GM19328 (cell line): ENCODE measurements around the gene KIAA1586.
"Not testable (repeated sequence)": the region's sequence is repeated elsewhere in the genome, so short reads cannot be mapped to it uniquely, and the experiment has no call there.

Experiments used
- ATAC-seq: cut with Tn5 transposase; IDR thresholded peaks from one replicate; pipeline ENCODE4 v1.9.1; 2021; ENCODE audit warnings: mild to moderate bottlenecking, moderate library complexity; ENCODE audit not compliant: unreplicated experiment

Gene KIAA1586

DNA sequence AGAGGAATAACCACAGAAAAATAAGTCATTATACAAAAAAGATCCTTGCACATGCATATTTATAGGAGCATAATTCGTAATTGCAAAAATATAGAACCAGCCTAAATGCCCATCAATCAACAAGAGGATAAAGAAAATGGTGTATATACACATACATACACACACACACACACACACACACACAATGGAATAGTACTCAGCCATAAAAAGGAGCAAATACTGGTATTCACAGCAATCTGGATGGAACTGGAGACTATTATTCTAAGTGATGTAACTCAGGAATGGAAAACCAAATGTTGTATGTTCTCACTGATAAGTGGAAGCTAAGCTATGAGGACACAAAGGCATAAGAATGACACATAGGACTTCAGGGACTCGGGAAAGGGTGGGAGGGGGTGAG, 1.9 kb upstream of the KIAA1586 start:
- no peak for ATAC-seq

DNA sequence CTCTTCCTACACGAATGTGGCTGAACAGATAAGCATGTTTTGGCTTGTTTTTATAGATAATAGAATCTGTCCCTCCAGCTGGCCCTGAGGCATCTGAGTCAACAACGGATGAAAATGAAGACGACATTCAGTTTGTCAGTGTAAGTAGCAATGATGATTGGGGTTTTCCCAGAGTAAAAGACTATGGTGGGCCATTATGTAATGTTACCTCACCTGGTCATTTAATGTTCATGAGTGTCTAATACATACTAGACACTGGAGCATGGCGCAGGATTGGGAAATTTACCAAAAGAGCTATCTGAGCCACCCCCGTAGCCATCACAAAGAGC, 728 bp downstream of the KIAA1586 start:
- peak; percentile 18 for ATAC-seq

GRCh38 chr6:57047859-57048258, 1.4 kb downstream of the KIAA1586 start:
- ATAC-seq, result peak; percentile 2

- ATAC-seq, result no peak
Observed at GRCh38 chr6:57048577-57048976, 2.1 kb downstream of the KIAA1586 start.

GRCh38 chr6:57063847-57064246, 17.4 kb downstream of the KIAA1586 start:
- ATAC-seq, result no peak

DNA sequence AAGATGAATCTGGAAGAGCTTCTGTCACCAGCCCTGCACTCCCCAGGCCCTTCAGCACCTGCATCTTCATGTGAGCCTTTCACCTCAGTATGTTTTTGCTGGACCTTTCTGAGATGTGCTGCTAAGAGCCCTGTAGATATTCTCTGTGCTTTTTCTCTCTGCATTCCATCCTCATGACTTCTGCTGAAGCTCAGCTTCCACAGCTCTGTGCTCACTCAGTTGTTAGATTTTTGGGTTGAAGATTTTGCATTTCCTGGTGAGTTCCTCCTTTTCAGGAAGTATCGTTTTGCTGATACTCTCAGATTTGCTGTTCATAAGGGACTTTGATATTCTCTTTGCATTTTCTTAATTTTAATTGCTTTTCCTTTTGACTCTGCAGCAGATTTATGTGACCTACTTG, 18.3 kb downstream of the KIAA1586 start:
- ATAC-seq, result no peak

DNA sequence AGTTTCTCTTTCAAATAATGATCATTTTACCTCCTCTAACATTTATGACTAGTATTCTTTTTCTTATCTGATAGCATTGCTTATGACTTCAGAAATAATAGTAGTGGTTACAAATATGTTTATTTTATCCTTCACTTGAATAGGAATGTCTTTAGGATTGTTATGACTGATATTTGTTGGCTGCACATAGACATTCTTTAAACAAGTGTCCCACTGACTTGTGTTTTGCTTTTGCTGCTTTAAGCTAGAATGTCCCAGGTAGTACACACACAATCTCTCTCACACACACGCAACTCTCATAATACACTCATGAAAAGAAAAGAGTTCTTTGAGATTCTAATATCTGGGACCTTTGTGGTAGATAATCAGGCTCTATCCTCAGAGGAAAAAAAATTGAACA, 21.6 kb downstream of the KIAA1586 start:
- no peak for ATAC-seq

- no peak for ATAC-seq
Observed at GRCh38 chr6:57069228-57069627, 22.7 kb downstream of the KIAA1586 start.

DNA sequence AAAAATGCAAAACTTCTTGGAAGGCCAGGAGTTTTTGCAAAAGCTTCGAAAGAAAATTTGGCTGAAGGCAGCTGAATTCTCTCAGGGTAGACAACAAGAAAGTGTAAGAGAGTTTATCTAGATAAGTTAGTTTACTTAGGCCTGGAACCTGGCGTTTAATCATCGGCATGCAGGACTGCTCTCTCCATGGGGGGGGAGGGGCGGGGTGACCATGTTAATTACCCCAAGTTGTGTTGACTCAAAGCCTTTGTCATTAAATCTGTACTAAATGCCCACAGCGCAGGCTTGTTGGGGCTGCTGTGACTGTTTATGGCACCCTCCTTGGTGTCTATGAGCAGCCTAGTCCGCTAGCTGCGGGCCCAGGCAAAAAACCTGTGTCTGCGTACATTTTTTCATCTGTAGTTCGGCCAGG, 23.4 kb downstream of the KIAA1586 start:
- no peak for ATAC-seq

- ATAC-seq, result no peak
Observed at GRCh38 chr6:57072108-57072507, 25.6 kb downstream of the KIAA1586 start.

DNA sequence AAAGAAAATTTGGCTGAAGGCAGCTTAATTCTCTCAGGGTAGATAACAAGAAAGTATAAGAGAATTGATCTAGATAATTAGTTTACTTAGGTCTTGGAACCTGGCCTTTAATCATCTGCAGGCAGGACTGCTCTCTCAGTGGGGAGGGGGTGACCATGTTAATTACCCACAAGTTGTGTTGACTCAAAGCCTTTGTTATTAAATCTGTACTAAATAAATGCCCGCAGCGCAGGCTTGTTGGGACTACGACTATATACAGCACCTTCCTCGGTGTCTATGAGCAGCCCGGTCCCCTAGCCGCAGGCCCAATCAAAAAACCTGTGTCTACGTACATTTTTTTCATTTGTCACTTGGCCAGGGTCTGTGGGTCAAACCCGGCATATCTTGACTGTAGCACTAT, 27.9 kb downstream of the KIAA1586 start:
- ATAC-seq, result no peak

DNA sequence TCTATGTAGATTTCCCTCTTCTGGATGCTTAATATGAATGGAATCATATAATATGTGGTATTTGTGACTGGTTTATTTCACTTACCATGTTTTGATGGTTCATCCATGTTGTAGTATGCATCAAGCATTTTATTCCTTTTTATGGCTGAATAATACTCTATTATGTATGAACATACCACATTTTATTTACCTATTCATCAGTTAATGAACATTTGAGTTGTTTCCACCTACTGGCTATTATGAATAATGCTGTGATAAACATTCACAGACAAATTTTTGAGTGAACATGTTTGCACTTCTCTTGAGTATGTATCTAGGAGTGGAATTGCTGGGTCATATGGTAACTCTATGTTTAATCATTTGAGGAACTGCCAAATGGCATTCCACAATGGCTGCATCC, 28.6 kb downstream of the KIAA1586 start:
- no peak for ATAC-seq

DNA sequence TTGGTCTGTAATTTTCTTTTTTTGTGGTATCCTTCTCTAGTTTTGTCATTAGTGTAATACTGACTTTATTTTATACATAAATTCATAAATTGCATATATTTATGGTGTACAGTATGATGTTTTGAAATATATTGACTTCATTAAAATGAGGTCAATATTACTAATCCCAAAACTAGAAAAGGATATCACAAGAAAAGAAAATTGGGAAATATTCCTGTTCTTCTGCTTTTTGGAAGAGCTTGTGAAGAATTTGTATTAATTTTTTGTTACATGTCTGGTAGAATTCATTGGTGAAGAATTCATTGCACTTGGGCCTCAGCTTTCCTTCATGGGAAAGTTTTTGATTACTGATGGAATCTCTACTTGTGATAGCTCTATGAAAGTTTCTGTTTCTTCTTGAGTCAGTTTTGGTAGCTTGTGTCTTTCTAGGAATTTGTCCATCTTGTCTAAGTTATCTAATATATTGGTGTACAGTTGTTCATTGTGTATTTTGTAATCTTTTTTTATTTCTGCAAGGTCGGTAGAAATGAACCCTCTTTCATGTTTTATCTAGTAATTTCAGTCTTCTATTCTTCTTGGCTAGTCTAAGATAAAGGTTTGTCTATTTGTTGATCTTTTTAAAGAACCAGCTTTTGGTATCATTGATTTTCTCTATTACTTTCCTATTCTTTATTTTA, 32.2 kb downstream of the KIAA1586 start:
- ATAC-seq, result no peak

DNA sequence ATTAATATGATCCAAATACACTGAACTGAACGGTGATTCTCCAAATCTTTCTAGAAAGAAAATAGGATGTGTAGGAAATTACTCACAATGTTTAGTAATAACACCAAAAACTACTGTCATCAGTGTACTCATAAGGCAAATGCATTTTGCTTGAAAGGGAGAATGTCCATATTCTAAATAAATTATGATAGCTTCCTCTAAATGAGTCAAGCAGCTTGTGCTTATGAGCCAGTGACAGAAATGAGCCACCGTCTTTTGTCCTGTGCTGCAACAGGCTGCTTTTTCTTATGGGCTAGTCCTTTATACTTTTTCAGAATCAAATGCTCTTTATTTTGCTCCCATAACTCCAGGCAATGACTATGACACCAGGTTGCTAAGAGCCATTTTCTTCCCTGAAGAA, 39.0 kb downstream of the KIAA1586 start:
- ATAC-seq, result no peak

DNA sequence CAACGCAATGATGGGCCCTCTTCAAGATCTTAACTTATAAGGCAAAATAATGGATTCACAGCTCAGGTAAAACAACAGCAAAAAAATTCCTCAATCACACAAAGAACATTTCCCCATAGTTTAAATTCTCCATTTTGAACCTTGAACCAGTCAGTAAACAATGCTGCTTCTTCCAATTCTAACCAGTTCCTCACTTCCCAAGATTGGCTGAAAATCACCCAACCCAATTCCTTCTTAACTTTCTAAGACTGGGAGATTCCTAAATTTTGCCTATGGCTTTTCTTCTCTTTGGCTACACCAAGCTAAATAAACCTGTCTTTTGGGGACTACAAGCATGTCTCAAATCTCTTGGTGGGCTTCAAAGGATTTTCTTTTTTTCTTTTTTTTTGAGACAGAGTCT, 40.4 kb downstream of the KIAA1586 start:
- no peak for ATAC-seq

DNA sequence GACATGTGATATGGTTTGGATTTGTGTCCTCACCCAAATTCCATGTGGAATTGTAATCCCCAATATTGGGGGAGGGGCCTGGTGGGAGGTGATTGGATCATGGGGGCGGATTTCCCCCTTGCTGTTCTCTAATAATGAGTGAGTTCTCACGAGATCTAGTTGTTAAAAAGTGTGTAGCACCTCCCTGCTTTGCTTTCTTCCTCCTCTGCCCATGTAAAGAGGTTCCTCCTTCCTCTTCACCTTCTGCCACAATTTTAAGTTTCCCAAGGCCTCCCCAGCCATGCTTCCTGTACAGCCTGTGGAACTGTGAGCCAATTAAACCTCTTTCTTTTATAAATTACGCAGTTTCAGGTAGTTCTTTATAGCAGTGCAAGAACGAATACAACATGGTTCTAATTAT, 41.4 kb downstream of the KIAA1586 start:
- no peak for ATAC-seq

DNA sequence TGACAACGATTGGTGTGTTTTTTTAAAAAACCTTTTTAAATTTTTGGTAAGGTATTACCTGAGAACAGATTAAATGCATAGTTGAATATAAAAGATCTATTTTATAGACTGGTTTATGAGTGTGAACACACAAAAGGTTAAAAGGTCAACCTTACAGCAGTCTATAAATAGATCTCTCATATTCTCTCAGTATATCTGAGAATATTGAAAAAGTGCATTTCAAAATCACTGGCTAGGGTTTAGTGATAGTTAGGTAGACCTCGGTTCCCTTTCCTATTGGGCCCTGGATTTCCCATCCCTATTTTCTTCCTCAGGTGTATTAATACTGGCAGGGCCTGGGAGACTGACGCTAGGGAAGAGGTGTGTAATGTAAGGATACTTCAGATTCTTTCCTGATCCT, 42.8 kb downstream of the KIAA1586 start:
- no peak for ATAC-seq

GRCh38 chr6:57089687-57090457, 43.4 kb downstream of the KIAA1586 start, which contains the start of gene ZNF451:
TSS of gene ZNF451 (plus strand) at chr6:57090188. CDS start at chr6:57090254, 66 bp downstream.
- ATAC-seq, result peak; percentile 94

DNA sequence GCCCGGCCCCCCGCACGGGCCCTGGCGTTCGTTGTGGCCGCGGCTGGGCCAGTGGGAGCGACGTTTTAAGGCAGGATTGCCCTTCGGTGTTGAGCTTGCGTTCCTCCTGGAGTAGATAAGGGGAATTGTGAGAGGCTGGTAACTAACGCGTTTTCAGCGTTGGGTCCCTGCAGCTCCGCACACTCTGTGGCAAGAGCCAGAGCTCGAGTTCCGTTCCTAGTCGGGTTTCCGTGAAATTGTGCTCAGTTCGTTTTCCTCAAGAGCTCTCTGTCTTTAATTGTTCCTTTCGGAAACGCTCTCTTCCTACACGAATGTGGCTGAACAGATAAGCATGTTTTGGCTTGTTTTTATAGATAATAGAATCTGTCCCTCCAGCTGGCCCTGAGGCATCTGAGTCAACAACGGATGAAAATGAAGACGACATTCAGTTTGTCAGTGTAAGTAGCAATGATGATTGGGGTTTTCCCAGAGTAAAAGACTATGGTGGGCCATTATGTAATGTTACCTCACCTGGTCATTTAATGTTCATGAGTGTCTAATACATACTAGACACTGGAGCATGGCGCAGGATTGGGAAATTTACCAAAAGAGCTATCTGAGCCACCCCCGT, 44.1 kb downstream of the KIAA1586 start:
- ATAC-seq, result peak; percentile 1

- ATAC-seq, result not testable (repeated sequence)
Observed at GRCh38 chr6:57091375-57091774, 44.9 kb downstream of the KIAA1586 start.

DNA sequence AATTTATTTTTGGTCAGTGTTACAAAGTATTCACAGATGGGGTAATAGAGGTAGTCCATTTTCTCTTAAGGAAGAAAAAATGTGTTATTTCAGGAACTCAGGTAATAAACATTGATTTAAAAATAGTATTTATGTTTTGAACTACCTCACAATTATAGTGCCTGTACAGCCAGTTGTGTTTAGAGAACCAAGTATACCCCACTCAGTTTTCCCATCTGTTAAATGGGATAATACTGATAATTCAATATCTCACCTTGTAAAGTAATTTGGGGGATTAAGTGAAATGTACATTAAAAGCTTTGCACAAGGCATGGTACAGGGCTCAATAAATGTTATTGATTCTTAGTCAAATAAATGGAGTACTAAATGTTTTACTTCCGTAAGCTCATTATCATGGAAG, 48.2 kb downstream of the KIAA1586 start:
- no peak for ATAC-seq

DNA sequence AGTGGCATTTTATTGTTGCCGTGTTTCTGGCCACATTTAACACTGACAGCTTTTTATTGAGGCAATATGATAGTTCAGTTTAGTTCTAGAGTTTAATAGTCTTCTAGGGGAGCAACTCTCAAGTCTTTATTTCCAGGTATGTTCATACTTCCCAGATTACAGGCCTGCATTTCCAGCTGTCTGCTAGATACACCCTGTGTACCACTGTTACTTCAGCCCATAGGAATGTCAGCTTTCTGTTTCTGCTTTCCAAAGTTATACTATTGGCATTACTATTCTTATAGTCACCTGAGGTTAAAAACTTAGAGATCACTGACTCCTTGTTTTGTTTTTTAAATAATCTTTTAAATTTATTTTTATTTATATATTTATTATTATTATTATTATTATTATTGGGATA, 51.1 kb downstream of the KIAA1586 start:
- no peak for ATAC-seq
